Memory B cell (primary cell): ENCODE measurements around the gene KLRC4.
"Not testable (repeated sequence)": the region's sequence is repeated elsewhere in the genome, so short reads cannot be mapped to it uniquely, and the experiment has no call there.

Experiments used
- ATAC-seq: fragments of 150-1000 bp; cut with Tn5 transposase; 2 replicates; pipeline ENCODE4 v1.10.0; 2021; ENCODE audit warnings: low read depth, mild to moderate bottlenecking, moderate library complexity
- DNase-seq, 2 donors: peaks; one replicate each; pipeline ENCODE4 v3.0.0; 2022; ENCODE audit warnings: low spot score in 2 of 2
- H3K27ac Mint-ChIP-seq: one replicate; pipeline ENCODE4 v1.8.0; 2022; ENCODE audit warnings: mild to moderate bottlenecking, moderate library complexity, mixed read lengths
- H3K27me3 Mint-ChIP-seq: one replicate; pipeline ENCODE4 v1.8.0; 2022; ENCODE audit warnings: mixed read lengths
- H3K36me3 Mint-ChIP-seq: one replicate; pipeline ENCODE4 v1.8.0; 2022; ENCODE audit warnings: mild to moderate bottlenecking, mixed read lengths
- H3K4me1 Mint-ChIP-seq: one replicate; pipeline ENCODE4 v1.8.0; 2022; ENCODE audit warnings: mixed read lengths
- H3K4me3 Mint-ChIP-seq: one replicate; pipeline ENCODE4 v1.8.0; 2022; ENCODE audit warnings: mild to moderate bottlenecking, moderate library complexity, mixed read lengths
- H3K9me3 Mint-ChIP-seq: one replicate; pipeline ENCODE4 v1.8.0; 2022; ENCODE audit warnings: mixed read lengths

KLRC4 gene

GRCh38 chr12:10368206-10369171, 41.1 kb downstream of the KLRC4 start:
- ATAC-seq (no peak), DNase-seq (no peak)
- Mint-ChIP-seq H3K9me3 (peaks cover 4% of the 10 kb centered on the region), H3K4me3 (no peak overlapping the region), H3K4me1 (peaks cover 9% of the 10 kb centered on the region), H3K27ac (peak overlapping the region; percentile 33), H3K36me3 (peaks cover 13% of the 10 kb centered on the region), H3K27me3 (no peaks in the 10 kb centered on the region)

- H3K4me1 Mint-ChIP-seq, ATAC-seq, H3K9me3 Mint-ChIP-seq, H3K27me3 Mint-ChIP-seq, DNase-seq, H3K4me3 Mint-ChIP-seq: not testable (repeated sequence)
- Mint-ChIP-seq H3K27ac (peak overlapping the region; percentile 33), H3K36me3 (peaks cover 13% of the 10 kb centered on the region)
Measured at GRCh38 chr12:10367714-10368113, 41.8 kb downstream of the KLRC4 start.

- Mint-ChIP-seq H3K4me3 (no peak overlapping the region), H3K27ac (no peak overlapping the region), H3K36me3 (peaks cover 13% of the 10 kb centered on the region), H3K27me3 (no peaks in the 10 kb centered on the region), H3K4me1 (peaks cover 5% of the 10 kb centered on the region), H3K9me3 (peaks cover 4% of the 10 kb centered on the region)
- ATAC-seq = no peak
- no peak for DNase-seq
Measured at GRCh38 chr12:10366875-10367274, 42.7 kb downstream of the KLRC4 start.

- no peak for ATAC-seq
- no peak overlapping the region for H3K27ac Mint-ChIP-seq
- H3K4me3 Mint-ChIP-seq = no peak overlapping the region
- DNase-seq = no peak
- peaks cover 13% of the 10 kb centered on the region for H3K36me3 Mint-ChIP-seq
- H3K27me3 Mint-ChIP-seq = no peaks in the 10 kb centered on the region
- H3K9me3 Mint-ChIP-seq = peaks cover 4% of the 10 kb centered on the region
- H3K4me1 Mint-ChIP-seq = peaks cover 10% of the 10 kb centered on the region
Measured at GRCh38 chr12:10365696-10366405, 43.7 kb downstream of the KLRC4 start.

GRCh38 chr12:10364815-10365622, 44.5 kb downstream of the KLRC4 start:
- Mint-ChIP-seq H3K27ac (no peak overlapping the region), H3K9me3 (peaks cover 4% of the 10 kb centered on the region), H3K4me3 (no peak overlapping the region), H3K27me3 (no peaks in the 10 kb centered on the region), H3K36me3 (peaks cover 9% of the 10 kb centered on the region), H3K4me1 (peaks cover 12% of the 10 kb centered on the region)
- ATAC-seq (peak; percentile 84), DNase-seq (peak; percentile 51 to 56)

DNA sequence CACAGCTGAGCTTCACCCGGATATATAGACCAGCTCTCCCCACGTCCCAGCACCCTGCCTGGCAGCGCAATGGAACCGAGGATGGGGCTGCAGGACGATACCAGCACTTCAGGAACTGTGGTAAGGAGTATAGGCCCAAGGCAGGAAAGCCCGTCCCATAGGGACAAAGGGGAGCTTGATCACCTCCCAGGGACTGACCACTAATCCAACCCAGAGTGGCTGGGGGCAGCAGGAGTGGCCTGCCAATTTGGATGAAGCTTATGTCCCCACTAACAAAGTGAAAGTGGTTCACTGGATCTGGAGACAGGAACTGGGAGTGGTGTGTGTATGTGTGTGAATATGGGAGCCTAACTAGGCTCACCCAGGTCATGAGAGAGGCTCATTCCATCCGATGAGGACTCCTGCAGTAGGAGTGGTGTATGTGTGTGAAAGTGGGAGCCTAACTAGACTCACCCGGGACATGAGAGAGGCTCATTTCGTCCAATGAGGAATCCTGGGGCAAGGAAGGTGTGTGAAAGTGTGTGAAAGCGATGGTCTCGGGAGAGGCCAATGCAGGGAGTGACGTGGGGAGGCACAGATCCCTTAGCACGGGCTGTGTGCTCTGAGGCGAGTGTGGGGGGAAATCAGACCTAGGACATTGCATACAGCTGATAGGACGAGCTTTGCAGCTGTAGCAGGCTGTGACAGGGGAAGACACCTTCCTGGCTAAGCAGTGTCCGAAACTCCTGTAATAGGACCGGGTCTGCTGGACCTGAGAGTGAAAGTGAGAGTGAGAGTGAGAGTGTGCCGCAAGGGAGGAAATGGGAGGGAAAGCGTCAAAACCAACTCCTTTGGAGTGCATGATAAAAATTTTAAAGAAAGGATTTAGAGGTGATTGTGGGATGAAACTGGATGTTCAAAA, 45.4 kb downstream of the KLRC4 start:
- peaks cover 9% of the 10 kb centered on the region for H3K36me3 Mint-ChIP-seq
- ATAC-seq (peak; percentile 53), DNase-seq (peak; percentile 19 to 28)
- no peak overlapping the region for H3K27ac Mint-ChIP-seq
- H3K4me1 Mint-ChIP-seq = peaks cover 12% of the 10 kb centered on the region
- H3K27me3 Mint-ChIP-seq = no peaks in the 10 kb centered on the region
- H3K9me3 Mint-ChIP-seq = peaks cover 4% of the 10 kb centered on the region
- no peak overlapping the region for H3K4me3 Mint-ChIP-seq

DNA sequence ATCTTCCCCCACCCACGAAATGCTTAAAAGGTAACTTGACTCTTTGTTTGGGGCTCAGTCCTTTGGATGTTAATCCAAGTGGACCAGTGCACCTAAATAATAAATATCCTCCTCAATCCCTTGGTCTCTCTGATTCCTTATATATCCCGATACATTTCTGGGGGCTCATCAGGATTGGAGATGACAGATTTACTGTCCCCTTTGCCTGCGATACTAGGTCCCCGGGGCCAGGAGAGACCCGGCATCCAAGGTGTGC, 46.0 kb downstream of the KLRC4 start:
- Mint-ChIP-seq H3K27ac (no peak overlapping the region), H3K4me1 (peaks cover 12% of the 10 kb centered on the region), H3K27me3 (peaks cover 2% of the 10 kb centered on the region), H3K4me3 (no peak overlapping the region), H3K9me3 (peaks cover 4% of the 10 kb centered on the region), H3K36me3 (peaks cover 6% of the 10 kb centered on the region)
- ATAC-seq = no peak
- no peak for DNase-seq

- Mint-ChIP-seq H3K4me1 (peaks cover 12% of the 10 kb centered on the region), H3K36me3 (peaks cover 2% of the 10 kb centered on the region), H3K27ac (no peak overlapping the region), H3K9me3 (peaks cover 2% of the 10 kb centered on the region), H3K4me3 (no peak overlapping the region), H3K27me3 (peaks cover 2% of the 10 kb centered on the region)
- DNase-seq (no peak), ATAC-seq (no peak)
Measured at GRCh38 chr12:10362828-10363657, 46.5 kb downstream of the KLRC4 start.

DNA sequence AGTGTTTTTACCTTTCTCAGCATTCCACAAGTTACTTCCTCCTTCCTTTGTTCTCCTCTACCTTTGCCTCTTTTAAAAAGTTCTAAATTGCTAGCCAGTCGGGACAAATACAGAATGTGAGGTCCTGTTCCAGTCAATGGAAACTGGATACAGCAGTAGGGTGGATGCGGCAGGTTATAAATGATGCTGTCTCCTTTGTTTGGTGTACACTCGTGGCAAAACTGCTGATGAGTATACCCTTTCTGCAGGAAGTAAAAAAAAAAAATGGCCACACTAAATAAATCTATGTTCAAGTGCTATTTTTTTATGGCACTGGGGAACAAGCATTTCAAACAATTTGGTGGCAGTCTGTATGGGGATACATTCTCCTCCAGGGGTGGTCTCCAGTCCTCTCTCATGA, 47.2 kb downstream of the KLRC4 start:
- H3K36me3 Mint-ChIP-seq = no peaks in the 10 kb centered on the region
- no peak overlapping the region for H3K4me3 Mint-ChIP-seq
- DNase-seq (no peak), ATAC-seq (no peak)
- H3K27me3 Mint-ChIP-seq = peaks cover 2% of the 10 kb centered on the region
- peaks cover 12% of the 10 kb centered on the region for H3K4me1 Mint-ChIP-seq
- no peaks in the 10 kb centered on the region for H3K9me3 Mint-ChIP-seq
- H3K27ac Mint-ChIP-seq = peak overlapping the region; percentile 21

DNA sequence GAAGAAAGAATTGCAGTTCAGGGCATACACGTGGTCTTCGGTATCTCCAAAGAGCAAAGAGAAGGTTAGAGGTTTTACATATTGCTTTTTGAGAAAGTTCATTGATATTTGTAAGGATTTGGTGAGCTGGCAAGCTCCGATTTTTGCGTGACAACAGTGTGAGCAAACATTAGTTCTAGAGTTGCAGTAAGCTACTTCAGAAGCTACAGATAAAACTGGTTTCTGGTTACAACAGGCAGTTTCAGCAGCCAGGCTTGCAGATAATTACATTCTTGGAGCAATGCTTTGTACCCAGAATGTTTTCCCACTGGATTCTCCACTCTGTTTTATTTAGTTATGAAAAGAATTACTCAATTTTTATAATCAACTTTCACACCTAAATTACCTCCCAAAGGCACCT, 47.9 kb downstream of the KLRC4 start:
- no peak for ATAC-seq
- DNase-seq = no peak
- Mint-ChIP-seq H3K9me3 (no peaks in the 10 kb centered on the region), H3K4me1 (peaks cover 12% of the 10 kb centered on the region), H3K27ac (no peak overlapping the region), H3K36me3 (no peaks in the 10 kb centered on the region), H3K4me3 (no peak overlapping the region), H3K27me3 (peaks cover 2% of the 10 kb centered on the region)

DNA sequence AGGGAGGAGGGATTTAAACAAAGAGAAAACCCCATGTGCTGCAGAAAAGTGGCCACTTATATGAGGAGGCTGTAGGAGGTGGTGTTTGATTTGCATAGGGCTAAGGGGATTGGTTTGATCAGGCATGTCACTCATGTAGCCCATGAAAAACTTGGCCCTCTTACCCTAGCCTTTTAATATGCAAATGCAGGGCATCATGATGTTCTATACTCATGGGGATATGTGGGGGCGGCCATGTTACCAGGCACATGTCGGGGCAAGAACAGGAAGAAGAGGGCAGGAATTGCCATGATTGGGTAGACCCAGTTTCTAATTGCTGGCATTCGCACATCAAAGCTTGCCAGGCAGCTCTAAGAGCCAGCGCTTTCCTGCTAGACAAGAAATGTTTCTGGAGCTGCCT, 48.5 kb downstream of the KLRC4 start:
- no peaks in the 10 kb centered on the region for H3K36me3 Mint-ChIP-seq
- H3K27ac Mint-ChIP-seq = no peak overlapping the region
- no peak overlapping the region for H3K4me3 Mint-ChIP-seq
- DNase-seq = no peak
- peaks cover 2% of the 10 kb centered on the region for H3K27me3 Mint-ChIP-seq
- H3K4me1 Mint-ChIP-seq = peaks cover 12% of the 10 kb centered on the region
- ATAC-seq = no peak
- H3K9me3 Mint-ChIP-seq = no peaks in the 10 kb centered on the region

DNA sequence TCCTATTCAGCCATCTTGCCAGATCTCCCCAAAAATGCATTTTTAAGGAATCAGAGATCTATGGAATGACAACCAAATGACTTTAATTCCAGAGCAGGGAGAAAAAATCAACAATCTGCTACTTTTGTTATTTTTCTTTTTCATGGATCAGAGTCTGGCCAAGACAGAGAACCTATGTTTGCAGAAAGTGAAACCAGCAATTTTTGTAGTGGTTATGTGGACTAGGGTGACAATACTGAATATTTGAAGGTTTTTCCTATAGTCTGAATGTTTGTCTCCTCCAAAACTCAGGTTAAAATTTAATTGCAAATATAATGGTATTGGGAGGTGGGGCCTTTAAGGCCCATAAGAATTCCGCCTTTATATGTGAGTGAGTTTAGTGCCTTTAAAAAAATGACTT, 50.6 kb downstream of the KLRC4 start:
- DNase-seq = no peak
- Mint-ChIP-seq H3K4me3 (no peak overlapping the region), H3K9me3 (no peaks in the 10 kb centered on the region), H3K27me3 (peaks cover 2% of the 10 kb centered on the region), H3K27ac (no peak overlapping the region), H3K4me1 (peaks cover 12% of the 10 kb centered on the region), H3K36me3 (no peaks in the 10 kb centered on the region)
- ATAC-seq = no peak

- Mint-ChIP-seq H3K36me3 (no peaks in the 10 kb centered on the region), H3K4me1 (peaks cover 12% of the 10 kb centered on the region), H3K27me3 (peaks cover 4% of the 10 kb centered on the region), H3K4me3 (no peak overlapping the region), H3K27ac (no peak overlapping the region), H3K9me3 (no peaks in the 10 kb centered on the region)
- ATAC-seq (no peak), DNase-seq (no peak)
Measured at GRCh38 chr12:10358131-10358530, 51.4 kb downstream of the KLRC4 start.
